Fibroblast of skin of right biceps (primary cell): ENCODE data around the gene EXOSC6.
"Not testable (repeated sequence)": the region's sequence is repeated elsewhere in the genome, so short reads cannot be mapped to it uniquely, and the experiment has no call there.

Source experiments
- DNase-seq: peaks from one replicate; pipeline ENCODE4 v3.0.0-alpha.2; 2013

EXOSC6 gene

DNA sequence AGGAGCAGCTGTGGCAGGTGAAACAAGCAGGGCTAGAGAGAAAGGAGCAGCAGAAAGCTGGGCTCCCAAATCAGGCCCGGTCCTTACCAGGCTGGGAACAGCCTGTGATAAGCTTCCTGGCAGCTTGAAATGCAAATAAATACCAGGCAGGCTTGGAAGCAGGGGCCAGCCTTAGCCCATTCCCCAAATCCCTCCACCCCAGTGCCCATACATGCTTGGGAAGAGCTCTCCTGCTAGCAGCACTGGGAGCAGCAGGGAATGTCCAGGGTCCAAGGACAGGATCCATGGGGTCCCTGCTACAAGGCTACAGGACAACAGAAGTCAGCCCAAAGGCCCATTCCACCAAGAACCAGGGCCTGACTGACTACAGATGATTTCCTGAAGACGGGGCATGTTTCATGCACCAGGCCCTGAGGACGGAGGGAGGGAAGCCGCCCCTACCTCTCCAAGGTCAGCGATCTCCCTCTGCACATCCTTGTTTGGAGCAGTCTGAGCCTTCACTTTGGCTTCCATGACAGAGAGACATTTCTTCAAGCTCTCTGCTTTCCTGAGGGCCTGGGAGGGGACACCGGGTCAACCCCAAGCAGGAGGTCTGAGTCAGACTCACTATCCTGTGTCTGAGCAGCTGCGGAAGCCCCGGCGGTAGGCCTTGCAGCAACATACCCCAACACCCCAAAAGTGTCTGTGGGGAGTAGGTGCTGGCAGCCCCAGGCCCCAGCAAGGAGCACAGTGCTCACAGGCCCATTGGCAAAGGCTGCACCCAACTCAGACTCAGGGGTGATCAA, 2.6 kb upstream of the EXOSC6 start:
- no peak for DNase-seq

DNA sequence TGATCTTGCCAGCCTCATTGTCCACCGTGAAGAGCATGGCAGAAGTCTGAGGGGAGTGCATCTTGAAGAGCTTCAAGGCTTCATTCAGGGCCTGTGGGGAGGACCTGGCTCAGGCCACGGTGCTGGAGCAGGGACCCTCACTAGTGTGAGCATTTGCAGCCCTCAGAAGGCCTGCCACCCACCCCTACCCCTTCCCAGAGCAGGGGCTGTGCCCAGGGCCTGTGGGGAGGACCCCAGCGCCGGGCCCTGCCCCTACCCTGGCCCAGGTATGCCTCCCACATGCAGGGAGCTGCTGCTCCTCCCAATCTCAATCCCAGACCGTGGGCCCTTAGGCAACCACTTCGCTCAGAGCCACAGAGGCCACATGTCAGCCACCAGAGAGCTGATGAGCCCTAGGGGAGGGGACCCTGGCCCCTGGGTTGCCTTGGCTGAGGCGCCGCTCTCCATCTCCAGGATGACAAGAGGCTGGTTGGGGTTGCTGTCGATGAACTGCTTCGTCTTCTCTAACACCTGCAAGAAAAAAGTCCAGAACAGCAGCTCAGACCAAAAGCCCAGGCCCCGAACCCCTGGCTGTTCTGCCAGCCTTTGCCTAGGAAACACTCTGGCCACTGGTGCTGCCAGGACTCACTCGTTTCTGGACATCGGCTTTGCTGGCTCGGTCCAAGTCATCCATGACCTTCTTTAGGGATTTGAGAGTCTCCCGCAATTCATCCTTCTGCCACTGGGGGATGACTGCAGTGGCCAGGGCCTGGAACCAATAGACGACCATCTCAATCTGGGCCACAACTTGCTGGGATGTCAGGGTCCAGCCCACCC, 1.8 kb upstream of the EXOSC6 start:
- peak; percentile 35 for DNase-seq

GRCh38 chr16:70252355-70252988, 732 bp upstream of the EXOSC6 start:
- peak; percentile 14 for DNase-seq

DNA sequence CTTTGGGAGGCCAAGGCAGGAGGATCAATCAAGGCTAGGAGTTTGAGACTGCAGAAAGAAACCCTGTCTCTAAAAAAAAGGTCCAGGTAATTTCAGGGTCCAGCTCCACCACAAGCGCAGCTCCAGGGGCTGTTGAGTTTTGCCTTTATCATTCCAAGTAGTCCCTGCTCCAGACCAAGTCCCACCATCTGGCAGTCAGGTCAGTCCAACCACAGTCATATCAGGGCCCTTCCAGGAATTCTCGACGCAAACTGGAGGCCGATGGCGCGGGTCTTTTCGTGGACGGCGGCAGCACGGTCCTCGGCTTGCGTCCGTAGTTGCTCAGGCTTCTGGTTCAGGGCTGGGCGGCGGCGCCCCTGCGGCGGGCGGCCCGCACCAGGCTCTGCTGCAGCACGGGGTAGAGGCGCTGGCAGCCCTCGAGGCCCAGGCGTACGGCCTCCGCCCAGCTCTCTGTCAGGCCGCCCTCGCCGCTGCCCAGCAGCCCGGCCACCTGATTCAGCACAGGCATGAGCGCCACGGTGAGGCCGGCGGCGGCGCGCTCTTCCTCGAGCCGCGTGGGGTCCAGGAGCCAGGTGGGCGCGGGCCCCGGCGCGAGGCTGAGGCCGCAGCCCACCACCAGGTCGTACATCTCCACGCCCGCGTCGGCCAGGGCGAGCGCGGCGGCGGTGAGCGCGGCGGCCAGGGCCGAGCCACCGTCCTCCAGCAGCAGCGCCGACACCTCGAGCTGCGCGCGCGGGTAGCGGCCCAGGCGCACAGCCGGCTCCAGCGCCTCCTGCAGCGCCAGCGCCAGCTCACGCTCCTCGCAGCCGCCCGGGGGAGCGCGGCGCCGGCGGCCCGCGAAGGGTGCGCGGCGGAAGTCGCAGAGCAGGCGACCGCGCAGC, 752 bp downstream of the EXOSC6 start:
- DNase-seq = peak; percentile 41

DNA sequence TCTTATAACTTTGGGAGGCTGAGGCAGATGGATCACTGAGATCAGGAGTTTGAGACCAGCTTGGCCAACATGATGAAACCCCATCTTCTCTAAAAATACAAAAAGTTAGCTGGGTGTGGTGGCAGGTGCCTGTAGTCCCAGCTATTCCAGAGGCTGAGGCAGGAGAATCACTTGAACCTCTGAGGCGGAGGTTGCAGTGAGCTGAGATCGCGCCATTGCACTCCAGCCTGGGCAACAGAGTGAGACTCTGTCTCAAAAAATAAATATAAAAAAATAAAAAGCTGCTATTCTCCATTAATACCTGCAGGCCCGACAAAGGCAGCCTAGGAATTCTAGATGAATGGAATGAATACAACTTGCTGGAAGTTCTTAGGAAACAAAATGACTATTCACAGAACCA, 2.0 kb downstream of the EXOSC6 start:
- not testable (repeated sequence) for DNase-seq

- DNase-seq = not testable (repeated sequence)
Observed at GRCh38 chr16:70238773-70239172, 13.0 kb downstream of the EXOSC6 start.

- DNase-seq = not testable (repeated sequence)
Observed at GRCh38 chr16:70231831-70232230, 19.9 kb downstream of the EXOSC6 start.

DNA sequence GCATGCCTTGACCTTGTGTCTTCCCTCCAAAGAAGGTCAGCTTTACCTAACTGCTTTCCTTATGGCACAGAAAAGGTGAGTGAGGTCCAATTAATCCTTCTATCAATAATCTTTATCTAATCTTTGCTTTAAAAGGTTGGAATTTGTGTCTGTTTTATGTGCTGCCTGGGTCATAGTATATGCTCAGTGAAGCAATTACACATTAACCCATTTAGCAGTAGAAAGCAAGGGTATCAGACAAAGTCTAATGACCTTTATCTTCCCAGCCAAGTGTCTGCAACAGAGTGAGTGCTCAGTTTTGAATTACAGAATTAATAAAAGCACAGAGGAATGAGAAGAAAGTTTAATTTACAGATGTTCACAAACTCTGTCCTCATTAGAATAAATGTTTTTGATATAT, 25.7 kb downstream of the EXOSC6 start:
- not testable (repeated sequence) for DNase-seq

- DNase-seq = not testable (repeated sequence)
Observed at GRCh38 chr16:70225430-70225829, 26.3 kb downstream of the EXOSC6 start.

GRCh38 chr16:70224645-70225044, 27.1 kb downstream of the EXOSC6 start:
- DNase-seq = not testable (repeated sequence)

DNA sequence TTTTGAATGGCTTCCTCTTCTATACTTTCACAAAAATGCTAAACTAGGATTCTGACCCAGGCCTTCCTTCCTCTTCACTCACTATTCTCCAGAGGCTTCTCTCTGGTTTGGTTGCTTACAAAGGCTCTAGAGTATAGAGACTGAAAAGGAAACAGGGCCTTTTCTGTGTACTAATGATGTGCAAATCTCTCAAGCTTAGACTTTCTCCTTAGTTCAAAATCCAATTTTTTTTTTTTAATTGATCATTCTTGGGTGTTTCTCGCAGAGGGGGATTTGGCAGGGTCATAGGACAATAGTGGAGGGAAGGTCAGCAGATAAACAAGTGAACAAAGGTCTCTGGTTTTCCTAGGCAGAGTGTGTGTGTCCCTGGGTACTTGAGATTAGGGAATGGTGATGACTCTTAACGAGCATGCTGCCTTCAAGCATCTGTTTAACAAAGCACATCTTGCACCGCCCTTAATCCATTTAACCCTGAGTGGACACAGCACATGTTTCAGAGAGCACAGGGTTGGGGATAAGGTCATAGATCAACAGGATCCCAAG, 27.7 kb downstream of the EXOSC6 start:
- DNase-seq = not testable (repeated sequence)

GRCh38 chr16:70223216-70223615, 28.5 kb downstream of the EXOSC6 start:
- DNase-seq = not testable (repeated sequence)

- DNase-seq = not testable (repeated sequence)
Observed at GRCh38 chr16:70222574-70222973, 29.2 kb downstream of the EXOSC6 start.

- DNase-seq = not testable (repeated sequence)
Observed at GRCh38 chr16:70218586-70218985, 33.2 kb downstream of the EXOSC6 start.

DNA sequence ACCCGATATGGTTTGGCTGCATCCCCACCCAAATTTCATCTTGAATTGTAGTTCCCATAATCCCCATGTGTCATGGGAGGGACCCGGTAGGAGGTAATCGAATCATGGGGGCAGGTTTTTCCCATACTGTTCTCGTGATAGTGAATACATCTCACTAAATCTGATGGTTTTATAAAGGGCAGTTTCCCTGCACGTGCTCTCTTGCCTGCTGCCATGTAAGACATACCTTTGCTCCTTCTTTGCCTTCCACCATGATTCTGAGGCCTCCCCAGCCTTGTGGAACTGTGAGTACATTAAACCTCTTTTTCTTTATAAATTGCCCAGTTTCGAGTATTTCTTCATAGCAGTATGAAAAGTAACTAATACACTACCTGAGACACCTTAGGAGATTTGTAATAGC, 45.4 kb downstream of the EXOSC6 start:
- DNase-seq = not testable (repeated sequence)

- not testable (repeated sequence) for DNase-seq
Observed at GRCh38 chr16:70204668-70205405, 46.9 kb downstream of the EXOSC6 start.

DNA sequence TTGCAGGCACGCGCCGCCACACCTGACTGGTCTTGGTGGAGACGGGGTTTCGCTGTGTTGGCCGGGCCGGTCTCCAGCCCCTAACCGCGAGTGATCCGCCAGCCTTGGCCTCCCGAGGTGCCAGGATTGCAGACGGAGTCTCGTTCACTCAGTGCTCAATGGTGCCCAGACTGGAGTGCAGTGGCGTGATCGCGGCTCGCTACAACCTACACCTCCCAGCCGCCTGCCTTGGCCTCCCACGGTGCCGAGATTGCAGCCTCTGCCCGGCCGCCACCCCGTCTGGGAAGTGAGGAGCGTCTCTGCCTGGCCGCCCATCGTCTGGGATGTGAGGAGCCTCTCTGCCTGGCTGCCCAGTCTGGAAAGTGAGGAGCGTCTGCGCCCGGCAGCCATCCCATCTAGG, 47.7 kb downstream of the EXOSC6 start:
- not testable (repeated sequence) for DNase-seq

DNA sequence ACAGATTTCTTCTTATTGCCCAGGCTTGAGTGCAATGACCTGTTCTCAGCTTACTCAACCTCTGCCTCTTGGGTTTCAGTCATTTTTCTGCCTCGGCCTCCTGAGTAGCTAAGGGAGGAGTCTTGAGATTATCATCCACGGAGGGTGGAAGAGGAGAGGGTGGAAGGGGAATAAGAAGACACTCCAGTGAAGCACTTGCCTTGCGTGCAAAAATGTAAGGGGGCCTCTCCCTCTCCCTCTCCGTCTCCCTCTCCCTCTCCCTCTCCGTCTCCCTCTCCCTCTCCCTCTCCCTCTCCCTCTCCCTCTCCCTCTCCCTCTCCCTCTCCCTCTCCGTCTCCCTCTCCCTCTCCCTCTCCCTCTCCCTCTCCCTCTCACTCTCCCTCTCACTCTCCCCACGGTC, 48.2 kb downstream of the EXOSC6 start:
- DNase-seq = not testable (repeated sequence)

GRCh38 chr16:70200063-70200462, 51.7 kb downstream of the EXOSC6 start:
- DNase-seq = not testable (repeated sequence)

- DNase-seq = not testable (repeated sequence)
Observed at GRCh38 chr16:70199170-70199569, 52.6 kb downstream of the EXOSC6 start.

GRCh38 chr16:70198666-70199065, 53.1 kb downstream of the EXOSC6 start:
- peak; percentile 20 for DNase-seq
